ENCODE measurements around the gene WWC2.

WWC2 gene

DNA sequence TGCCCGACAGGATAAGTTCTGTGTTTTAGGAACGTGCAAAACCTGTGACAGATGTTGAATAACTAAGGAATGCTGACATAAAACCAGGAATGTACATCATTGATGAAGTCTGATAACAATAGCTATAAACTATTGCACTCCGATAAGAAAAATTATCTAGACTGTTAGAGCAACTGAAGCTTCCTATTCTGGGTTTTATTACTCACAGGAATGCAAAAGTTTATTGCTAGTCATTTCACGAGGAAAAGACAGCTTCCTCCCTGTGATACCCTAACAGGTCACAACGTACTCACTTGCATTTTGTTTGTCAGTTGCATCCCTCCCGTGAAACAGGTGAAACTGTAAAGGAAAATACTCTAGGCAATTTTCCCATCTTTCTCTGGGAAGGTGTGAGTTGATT lies 155.1 kb downstream of the WWC2 start:
- DNase-seq (ENCODE audit: low read depth in 2 of 2, low spot score in 1 of 2) = no peak

DNA sequence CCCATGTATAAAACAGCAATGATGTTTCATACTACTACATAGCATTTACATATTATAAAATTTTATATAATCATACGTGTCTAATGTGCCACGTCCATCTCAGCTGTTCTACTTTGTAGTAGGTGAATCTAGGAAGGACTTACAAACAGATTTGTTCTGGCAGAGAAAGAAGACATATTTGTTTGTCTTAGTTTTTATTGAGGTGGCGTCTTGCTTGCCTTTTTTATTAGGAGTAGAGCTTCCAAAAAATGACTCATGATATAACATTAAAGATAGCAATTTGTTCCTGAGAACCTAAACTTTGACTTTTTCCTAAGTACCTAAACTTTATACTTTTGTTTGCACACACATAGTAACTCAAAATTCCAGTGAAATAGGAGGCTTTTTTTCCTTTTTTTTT lies 156.4 kb downstream of the WWC2 start:
- no peak for DNase-seq (ENCODE audit: low read depth in 2 of 2, low spot score in 1 of 2)

GRCh38 chr4:183256343-183256742 lies 157.3 kb downstream of the WWC2 start:
- no peak for DNase-seq (ENCODE audit: low read depth in 2 of 2, low spot score in 1 of 2)

DNA sequence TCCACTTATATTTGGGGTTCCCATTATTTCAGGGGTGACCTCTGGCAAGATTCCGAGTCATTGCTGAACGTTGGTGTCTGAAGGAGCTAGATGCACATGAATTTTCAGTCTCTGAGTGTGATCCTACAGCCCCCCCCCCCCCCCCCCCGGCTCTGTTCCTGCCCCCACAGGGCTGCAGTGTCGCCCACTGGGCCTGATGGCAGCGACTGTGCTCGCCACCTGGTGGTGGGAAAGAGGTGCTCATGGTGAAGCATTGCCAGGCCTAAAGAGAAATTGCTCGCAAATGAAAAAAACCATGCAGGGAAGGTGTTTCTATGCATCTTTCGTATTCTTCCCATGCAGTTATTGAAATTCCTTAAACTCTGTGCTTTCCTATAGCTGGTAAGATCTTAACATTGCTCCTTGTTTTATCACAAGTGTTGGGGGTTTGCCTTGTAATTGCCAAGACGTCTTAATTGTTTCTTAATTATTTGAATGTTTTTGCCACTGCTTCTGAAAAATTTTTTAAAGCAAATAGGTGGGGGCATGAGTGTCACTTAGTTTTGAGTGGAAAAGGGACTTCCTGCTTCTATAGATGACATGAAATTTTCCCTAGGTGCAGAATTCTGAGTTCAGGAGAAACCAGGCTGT lies 157.8 kb downstream of the WWC2 start:
- DNase-seq (ENCODE audit: low read depth in 2 of 2, low spot score in 1 of 2) = peak in 1 of 2 donors; percentile 10

DNA sequence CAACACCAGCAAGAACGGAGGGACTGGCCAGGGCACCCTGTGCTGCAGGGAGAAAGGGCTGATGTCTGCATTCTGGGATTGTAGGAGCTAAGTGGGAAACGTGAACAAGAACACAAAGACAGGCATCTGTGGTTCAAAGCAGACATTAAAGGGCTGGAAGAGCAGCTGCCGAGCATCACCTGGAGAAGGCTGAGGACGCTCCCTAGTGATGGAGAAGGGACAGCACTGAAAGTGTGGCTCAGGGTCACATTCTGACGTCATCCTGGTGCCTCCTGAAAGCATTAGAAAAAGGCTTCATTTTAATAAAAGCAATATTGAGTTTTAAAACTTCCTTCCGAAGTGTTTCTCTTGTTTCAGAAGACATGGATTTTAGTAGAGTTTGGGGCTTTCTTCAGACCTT lies 158.8 kb downstream of the WWC2 start:
- no peak for DNase-seq (ENCODE audit: low read depth in 2 of 2, low spot score in 1 of 2)

DNA sequence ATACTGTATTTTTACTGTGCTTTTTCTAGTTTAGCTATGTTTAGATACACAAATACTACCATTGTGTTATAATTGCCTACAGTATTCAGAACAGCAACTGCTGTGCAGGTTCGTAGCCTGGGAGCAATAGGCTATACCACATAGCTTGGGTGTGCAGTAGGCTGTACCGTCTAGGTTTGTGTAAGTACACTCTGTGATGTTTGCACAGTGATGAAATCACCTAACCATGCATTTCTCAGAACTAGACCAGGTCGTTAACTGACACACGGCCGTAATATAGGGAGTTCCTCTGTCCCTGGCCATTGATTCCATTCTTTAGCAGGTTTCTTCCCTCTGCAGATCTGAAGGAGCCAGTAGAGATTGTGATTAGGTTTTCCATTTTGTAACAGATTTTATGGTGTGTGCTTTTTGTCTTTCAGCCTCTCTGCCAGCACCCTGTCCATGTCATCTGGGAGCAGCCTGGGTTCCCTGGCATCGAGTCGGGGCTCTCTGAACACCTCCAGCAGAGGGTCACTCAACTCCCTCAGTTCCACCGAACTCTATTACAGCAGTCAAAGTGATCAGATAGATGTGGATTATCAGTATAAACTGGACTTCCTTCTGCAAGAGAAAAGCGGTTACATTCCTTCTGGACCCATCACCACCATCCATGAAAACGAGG lies 161.6 kb downstream of the WWC2 start:
- no peak for DNase-seq (ENCODE audit: low read depth in 2 of 2, low spot score in 1 of 2)

DNA sequence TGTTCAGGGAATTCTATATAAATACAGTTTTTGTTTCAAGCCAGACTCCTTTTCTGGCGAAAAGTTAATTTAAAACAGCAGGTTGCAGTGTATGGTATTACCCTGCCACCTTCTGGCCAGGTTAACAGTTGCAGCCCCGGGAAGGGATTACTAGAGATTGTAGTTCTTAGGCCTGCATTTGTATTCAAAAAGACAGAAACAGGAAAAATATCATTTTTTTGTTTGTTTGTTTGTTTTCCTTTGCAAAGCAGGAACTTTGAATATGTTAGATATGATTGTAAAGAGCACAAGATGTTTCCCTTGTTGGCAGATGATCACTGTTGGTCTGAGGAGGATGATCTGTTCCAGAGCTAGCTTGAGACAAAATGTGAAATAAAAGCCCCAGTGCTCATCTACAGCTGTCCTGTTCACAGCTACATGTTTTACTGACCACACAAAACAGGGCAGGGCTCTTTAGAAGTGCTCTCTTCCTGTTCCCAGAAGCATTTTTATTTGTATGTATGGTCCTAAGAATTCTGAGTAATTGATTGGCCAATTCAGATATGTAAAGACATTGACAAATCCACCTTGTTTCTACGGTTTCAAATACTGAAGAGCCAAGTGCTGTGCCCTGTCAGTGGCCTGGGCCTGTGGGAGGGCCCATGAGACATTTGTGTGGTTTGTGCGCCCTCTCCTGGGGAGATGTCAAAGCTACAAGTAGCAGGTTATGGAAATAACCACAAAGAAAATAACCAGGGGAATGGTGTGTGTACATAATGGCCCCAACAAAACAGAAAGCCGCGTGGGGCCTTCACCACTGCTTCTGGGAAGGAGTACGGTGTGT lies 163.1 kb downstream of the WWC2 start:
- peak; percentile 2 to 38 for DNase-seq (ENCODE audit: low read depth in 2 of 2, low spot score in 1 of 2)

GRCh38 chr4:183262776-183263100 lies 163.7 kb downstream of the WWC2 start:
- DNase-seq (ENCODE audit: low read depth in 2 of 2, low spot score in 1 of 2) = no peak

DNA sequence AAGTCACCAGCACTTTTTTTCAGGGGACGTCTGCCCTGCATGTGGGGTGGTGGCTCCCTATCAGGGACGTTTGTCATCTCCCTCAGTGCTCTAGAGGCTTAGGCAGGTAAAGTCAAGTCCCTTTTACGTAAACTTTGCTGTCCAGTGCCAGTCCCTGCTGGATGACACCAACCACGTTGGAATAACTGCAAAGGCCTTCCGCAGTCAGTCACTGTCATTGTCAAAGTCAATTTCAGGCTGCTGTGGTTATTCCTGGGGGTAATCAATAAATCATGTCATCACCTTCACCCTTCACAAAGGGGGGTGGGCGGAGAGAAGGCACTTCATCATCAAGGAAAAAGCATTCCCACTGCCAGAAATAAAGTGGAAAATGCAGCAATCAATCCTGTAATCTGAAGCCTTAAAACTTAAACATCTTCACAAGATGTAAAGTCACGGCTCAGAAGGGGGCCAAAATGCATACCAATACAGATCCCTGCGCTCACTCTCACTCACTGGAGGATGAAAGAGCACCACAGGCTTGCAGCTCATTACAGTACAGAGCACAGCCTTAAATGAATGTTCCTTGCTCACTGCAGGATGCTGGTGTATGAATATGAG lies 164.8 kb downstream of the WWC2 start:
- no peak for DNase-seq (ENCODE audit: low read depth in 2 of 2, low spot score in 1 of 2)

GRCh38 chr4:183264614-183265013 lies 165.6 kb downstream of the WWC2 start:
- no peak for DNase-seq (ENCODE audit: low read depth in 2 of 2, low spot score in 1 of 2)

GRCh38 chr4:183266371-183266770 lies 167.3 kb downstream of the WWC2 start:
- DNase-seq (ENCODE audit: low read depth in 2 of 2, low spot score in 1 of 2) = no peak

DNA sequence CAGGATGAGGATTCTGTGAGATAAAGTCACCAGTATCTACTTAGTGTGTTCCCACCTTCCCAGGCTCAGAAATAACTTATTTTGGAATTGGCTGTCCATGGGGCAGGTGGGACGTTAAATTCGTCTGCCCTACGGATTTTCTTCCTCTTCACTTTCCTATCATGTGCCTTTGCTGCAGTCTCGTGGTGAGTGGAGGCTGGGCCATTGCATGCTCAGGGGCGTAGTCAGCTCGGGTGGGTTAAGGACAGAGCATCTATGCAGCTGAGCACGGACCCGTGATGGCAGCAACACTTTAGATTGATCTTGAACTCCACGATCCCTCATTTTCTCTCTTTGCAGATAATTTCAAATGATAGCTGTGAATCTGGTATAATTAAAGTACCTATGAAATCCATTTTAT lies 169.5 kb downstream of the WWC2 start:
- no peak for DNase-seq (ENCODE audit: low read depth in 2 of 2, low spot score in 1 of 2)

- no peak for DNase-seq (ENCODE audit: low read depth in 2 of 2, low spot score in 1 of 2)
These were observed 173.3 kb downstream of the WWC2 start for GRCh38 chr4:183272384-183272783.

GRCh38 chr4:183276106-183276505 lies 177.0 kb downstream of the WWC2 start:
- no peak for DNase-seq (ENCODE audit: low read depth in 2 of 2, low spot score in 1 of 2)

- no peak for DNase-seq (ENCODE audit: low read depth in 2 of 2, low spot score in 1 of 2)
These were observed 185.3 kb downstream of the WWC2 start for GRCh38 chr4:183284258-183284785.

DNA sequence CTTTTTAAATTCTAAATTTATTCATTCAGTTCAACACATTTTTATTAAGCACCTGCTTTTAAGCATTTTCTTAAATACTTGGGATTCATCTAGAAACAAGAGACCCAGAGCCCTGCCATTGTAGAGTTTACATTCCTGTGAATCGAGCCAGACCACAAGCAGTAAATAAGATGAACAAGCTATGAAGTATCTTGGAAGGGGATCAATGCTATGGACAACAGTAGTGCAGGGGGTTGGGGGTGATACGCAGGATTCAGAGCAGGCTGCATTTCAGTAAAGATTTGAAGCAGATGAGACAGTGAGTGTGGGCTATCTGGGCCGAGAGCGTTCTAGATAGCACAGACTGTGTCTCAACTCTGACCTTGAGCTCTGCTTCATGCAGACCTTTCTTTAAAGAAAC lies 185.9 kb downstream of the WWC2 start:
- no peak for DNase-seq (ENCODE audit: low read depth in 2 of 2, low spot score in 1 of 2)

DNA sequence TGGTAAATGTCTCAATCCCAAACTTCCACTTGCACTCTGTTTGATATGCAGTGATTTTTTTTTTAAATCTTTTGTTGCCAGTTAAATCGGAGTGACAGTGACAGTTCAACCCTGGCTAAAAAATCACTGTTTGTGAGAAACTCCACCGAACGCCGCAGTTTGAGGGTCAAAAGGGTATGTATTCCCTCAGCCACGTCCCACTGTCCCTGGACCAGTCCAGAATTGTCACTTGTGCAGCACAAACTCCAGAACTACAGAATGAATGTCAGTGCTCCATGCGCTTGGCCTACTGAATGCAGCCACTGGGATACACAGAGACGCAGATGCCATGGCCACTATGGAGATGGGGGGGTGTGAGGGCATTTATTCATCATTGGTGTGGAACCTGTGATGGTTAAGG lies 186.8 kb downstream of the WWC2 start:
- DNase-seq (ENCODE audit: low read depth in 2 of 2, low spot score in 1 of 2) = no peak

- DNase-seq (ENCODE audit: low read depth in 2 of 2, low spot score in 1 of 2) = no peak
These were observed 187.7 kb downstream of the WWC2 start for GRCh38 chr4:183286590-183287308.

DNA sequence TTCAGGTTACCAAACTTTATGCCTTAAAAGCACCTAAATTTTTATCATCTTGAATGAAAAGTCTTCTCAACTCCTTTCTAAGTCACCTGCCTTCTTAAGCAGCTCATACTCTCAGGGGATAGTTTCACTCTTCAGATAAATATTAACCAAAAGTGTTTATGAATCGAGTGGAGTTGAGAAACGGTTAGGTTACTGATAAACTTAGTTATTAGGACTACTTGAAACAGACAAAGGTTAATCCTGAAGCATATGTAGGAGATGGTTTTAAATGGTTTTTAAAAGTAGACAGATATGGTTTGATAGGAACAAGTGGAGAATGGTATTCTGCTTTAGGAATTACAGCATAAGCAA lies 188.2 kb downstream of the WWC2 start:
- DNase-seq (ENCODE audit: low read depth in 2 of 2, low spot score in 1 of 2) = no peak

DNA sequence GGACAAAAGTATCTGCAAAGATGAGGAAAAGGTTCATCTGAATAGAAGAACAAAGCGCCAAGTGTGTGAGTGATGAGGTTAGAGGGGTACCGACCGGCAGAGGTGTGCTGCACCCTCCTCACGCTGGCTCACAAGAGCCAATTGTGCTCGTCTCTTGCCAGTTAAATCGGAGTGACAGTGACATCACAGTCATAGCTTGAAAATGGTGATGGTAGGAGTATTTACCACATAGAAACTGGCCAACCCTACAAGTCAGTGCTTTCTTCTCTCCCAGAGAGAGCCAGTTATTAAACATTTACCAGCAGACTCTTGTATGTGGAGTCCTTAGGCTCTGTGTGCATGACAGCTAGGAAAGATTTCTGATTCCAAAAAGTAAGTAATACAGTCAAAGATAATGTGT lies 188.6 kb downstream of the WWC2 start:
- no peak for DNase-seq (ENCODE audit: low read depth in 2 of 2, low spot score in 1 of 2)

DNA sequence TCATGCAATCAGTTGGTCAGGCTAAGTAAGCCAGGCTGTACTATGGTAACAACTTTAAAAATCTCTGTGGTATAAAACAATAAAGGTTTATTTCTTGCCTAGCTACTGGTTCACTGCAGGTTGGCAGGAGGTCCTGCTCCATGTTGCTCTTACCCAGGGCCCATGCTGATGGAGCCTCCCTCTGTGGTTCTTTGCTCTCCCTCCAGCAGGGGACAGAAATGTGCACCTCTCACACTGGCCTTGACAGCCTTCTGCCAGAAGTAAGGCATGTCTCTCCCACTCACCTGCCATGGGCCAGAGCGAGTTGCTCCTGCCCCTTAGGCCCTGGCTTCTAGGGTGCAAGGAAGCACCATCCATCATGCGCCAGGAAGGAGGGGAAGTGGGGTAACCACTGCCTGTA lies 189.9 kb downstream of the WWC2 start:
- no peak for DNase-seq (ENCODE audit: low read depth in 2 of 2, low spot score in 1 of 2)
